A549 (cell line): ENCODE results near the gene C1orf21. TPM values are rescaled to one million over a fixed set of nuclear protein-coding genes. Genes with fewer than 3 reads are reported as not detected.

Source experiments
- ATAC-seq, 2 experiments: fragments of 200-7000 bp in 1 of 2; fragments of >200 bp in 1 of 2; cut with Nextera tagmentation in 1 of 2; cut with Tn5 transposase in 1 of 2; 3 replicates each; pipeline versions ENCODE4 v1.8.0 to v1.9.1; 2018 to 2020; ENCODE audit warnings: mild to moderate bottlenecking in 1 of 2, moderate library complexity in 1 of 2
- CTCF ChIA-PET: fragments of 300-600 bp; sonication (Branson Sonifier 250); formaldehyde crosslinking; extraction: SDS; loops from one replicate; lab custom pipeline; 2021; ENCODE audit warnings: antibody characterized with exemption, inconsistent platforms; lab: Yijun Ruan, JAX
- POLR2A ChIA-PET: fragments of 350-600 bp; formaldehyde crosslinking; extraction: SDS; loops from one replicate; lab custom pipeline; 2021; ENCODE audit warnings: antibody characterized with exemption, inconsistent platforms; lab: Yijun Ruan, JAX
- DNase-seq, 2 experiments: peaks; one replicate each; pipeline versions ENCODE4 v3.0.0 to v3.0.0-alpha.2; 2011 to 2016; ENCODE audit warnings: low read depth in 1 of 2, low spot score in 1 of 2
- FAIRE-seq: peaks from 2 replicates; lab custom pipeline; 2011; peaks lifted over from hg19 to GRCh38; lab: Jason Lieb, UNC
- H3K27ac ChIP-seq, 2 experiments: fragments of >200 bp; sonication (Bioruptor Twin); formaldehyde crosslinking; 3 replicates each; pipeline ENCODE4 v1.5.1; 2016 to 2017
- H3K4me1 ChIP-seq: fragments of >200 bp; sonication (Bioruptor Twin); formaldehyde crosslinking; 3 replicates; pipeline ENCODE4 v1.6.1; 2016
- H3K4me2 ChIP-seq: fragments of >200 bp; sonication (Bioruptor Twin); formaldehyde crosslinking; 3 replicates; pipeline ENCODE4 v1.6.1; 2016
- H3K4me3 ChIP-seq: fragments of >200 bp; sonication (Bioruptor Twin); formaldehyde crosslinking; 3 replicates; pipeline ENCODE4 v1.5.1; 2016
- H3K9me3 ChIP-seq: fragments of >200 bp; sonication (Bioruptor Twin); formaldehyde crosslinking; 3 replicates; pipeline ENCODE4 v1.6.1; 2016
- BHLHE40 ChIP-seq: IDR thresholded peaks from 2 replicates; pipeline ENCODE4 v1.6.1; 2012; ENCODE audit warnings: low read depth, low read length, inconsistent platforms
- CBX8 ChIP-seq: fragments of 200-600 bp; sonication (generic); IDR thresholded peaks from 2 replicates; pipeline ENCODE4 v1.6.1; 2016
- CHD2 ChIP-seq: fragments of 150-350 bp; IDR thresholded peaks from 2 replicates; pipeline ENCODE4 v1.6.1; 2014; ENCODE audit warnings: low read length; ENCODE audit not compliant: partially characterized antibody
- CHD4 ChIP-seq: fragments of 200-600 bp; sonication (generic); IDR thresholded peaks from 2 replicates; pipeline ENCODE4 v1.6.1; 2016; ENCODE audit warnings: antibody characterized with exemption, mild to moderate bottlenecking, borderline replicate concordance
- EHF ChIP-seq: fragments of 250-450 bp; sonication (Bioruptor Pico); IDR thresholded peaks from 2 replicates; pipeline ENCODE4 v1.5.0; 2020; ENCODE audit warnings: mild to moderate bottlenecking
- EP300 ChIP-seq, 2 experiments: fragments of >200 bp; sonication (Bioruptor Twin); formaldehyde crosslinking; IDR thresholded peaks; 2 replicates in 1 of 2; 3 replicates in 1 of 2; pipeline ENCODE4 v1.6.1; 2016 to 2017
- FOSL2 ChIP-seq, 2 experiments: fragments of 450-650 bp in 1 of 2; fragments of >200 bp in 1 of 2; sonication (Bioruptor Twin) in 1 of 2; formaldehyde crosslinking; IDR thresholded peaks; 2 replicates each; pipeline versions ENCODE4 v1.5.0 to v1.6.1; 2016 to 2020; ENCODE audit warnings: mild to moderate bottlenecking in 1 of 2, moderate library complexity in 1 of 2
- HEYL ChIP-seq: fragments of 250-450 bp; sonication (Bioruptor Pico); IDR thresholded peaks from 2 replicates; pipeline ENCODE4 v1.8.0; 2021; ENCODE audit warnings: mild to moderate bottlenecking, moderate library complexity
- HOXB13 ChIP-seq: fragments of 250-450 bp; sonication (Bioruptor Pico); IDR thresholded peaks from 2 replicates; pipeline ENCODE4 v1.5.0; 2020; ENCODE audit warnings: low read depth, mild to moderate bottlenecking, moderate library complexity
- HOXB5 ChIP-seq: fragments of 250-450 bp; sonication (Bioruptor Pico); IDR thresholded peaks from 2 replicates; pipeline ENCODE4 v1.5.0; 2020; ENCODE audit warnings: mild to moderate bottlenecking, moderate library complexity
- JUN ChIP-seq, 2 experiments: fragments of >200 bp; sonication (Bioruptor Twin); formaldehyde crosslinking; IDR thresholded peaks; 2 replicates in 1 of 2; 3 replicates in 1 of 2; pipeline ENCODE4 v1.6.1; 2016 to 2017
- KDM1A ChIP-seq: fragments of 200-600 bp; sonication (generic); IDR thresholded peaks from 2 replicates; pipeline ENCODE4 v1.6.1; 2016; ENCODE audit warnings: low read depth, mild to moderate bottlenecking
- KDM5A ChIP-seq: fragments of 200-600 bp; sonication (generic); IDR thresholded peaks from 2 replicates; pipeline ENCODE4 v1.6.1; 2016; ENCODE audit warnings: antibody characterized with exemption, mild to moderate bottlenecking
- MAZ ChIP-seq: fragments of 150-350 bp; IDR thresholded peaks from 2 replicates; pipeline ENCODE4 v1.6.1; 2014; ENCODE audit warnings: antibody characterized with exemption, low read depth, low read length, borderline replicate concordance
- MYC ChIP-seq: IDR thresholded peaks from 2 replicates; pipeline ENCODE4 v1.6.1; 2012; ENCODE audit warnings: mild to moderate bottlenecking, inconsistent platforms, low read length, improper control_type of control experiment, borderline replicate concordance
- NR3C1 ChIP-seq: fragments of >200 bp; sonication (Bioruptor Twin); formaldehyde crosslinking; IDR thresholded peaks from 3 replicates; pipeline ENCODE4 v1.6.1; 2017
- PHF8 ChIP-seq: fragments of 200-600 bp; sonication (generic); IDR thresholded peaks from 2 replicates; pipeline ENCODE4 v1.6.1; 2016; ENCODE audit warnings: low read depth, mild to moderate bottlenecking, antibody characterized with exemption, moderate library complexity, borderline replicate concordance
- RARB ChIP-seq: fragments of 250-450 bp; sonication (Bioruptor Pico); IDR thresholded peaks from 2 replicates; pipeline ENCODE4 v1.8.0; 2021; ENCODE audit warnings: mild to moderate bottlenecking, moderate library complexity
- RCOR1 ChIP-seq: fragments of 150-350 bp; IDR thresholded peaks from 2 replicates; pipeline ENCODE4 v1.6.1; 2014; ENCODE audit warnings: antibody characterized with exemption, low read length, low read depth
- RFX5 ChIP-seq: fragments of 450-650 bp; IDR thresholded peaks from 2 replicates; pipeline ENCODE4 v1.7.1; 2014; ENCODE audit warnings: antibody characterized with exemption, mild to moderate bottlenecking, moderate library complexity
- RNF2 ChIP-seq: fragments of 200-600 bp; sonication (generic); IDR thresholded peaks from 2 replicates; pipeline ENCODE4 v1.6.1; 2016; ENCODE audit warnings: low read depth, mild to moderate bottlenecking, antibody characterized with exemption, moderate library complexity, borderline replicate concordance
- TP53 ChIP-seq: fragments of 250-450 bp; sonication (Bioruptor Pico); IDR thresholded peaks from 2 replicates; pipeline ENCODE4 v1.5.0; 2021; ENCODE audit warnings: mild to moderate bottlenecking, moderate library complexity
- ZC3H11A ChIP-seq: fragments of 450-650 bp; IDR thresholded peaks from 2 replicates; pipeline ENCODE4 v1.6.1; 2014; ENCODE audit warnings: antibody characterized with exemption, mild to moderate bottlenecking
- ZSCAN20 ChIP-seq: fragments of 250-450 bp; sonication (Bioruptor Pico); IDR thresholded peaks from 2 replicates; pipeline ENCODE4 v1.8.0; 2022; ENCODE audit warnings: mild to moderate bottlenecking, moderate library complexity
- WGBS: methylation state at CpG from one replicate; pipeline ENCODE4 v1.1.6; 2017; ENCODE audit errors: missing lambda C conversion rate; 5-methylcytosine and 5-hydroxymethylcytosine counted together
- polyA plus RNA-seq, 4 experiments: library from polyadenylated mRNA; depleted of rRNA in 3 of 4; stranded (reverse); fragments of >200 nt; fragmentation: RNase III in 1 of 4; extraction: RNeasy Plus Mini Kit Qiagen cat#74134 plus additional on column Dnase treatment in 1 of 4; gene quantifications; 2 replicates in 3 of 4; 3 replicates in 1 of 4; pipeline ENCODE4 v1.2.3, GENCODE V29; 2011 to 2017
- TF ChIP-seq, protein P1 (sequence below): IDR thresholded peaks from 2 replicates; pipeline ENCODE4 v1.6.1; 2012
- TF ChIP-seq, protein P2 (sequence below): fragments of >200 bp; sonication (Bioruptor Twin); formaldehyde crosslinking; IDR thresholded peaks from 2 replicates; pipeline ENCODE4 v1.6.1; 2016

The C1orf21 gene
- polyA plus RNA-seq, 2 of the 4 experiments (the other 2 are of a cell fraction) = 11.4 to 11.6 TPM

DNA sequence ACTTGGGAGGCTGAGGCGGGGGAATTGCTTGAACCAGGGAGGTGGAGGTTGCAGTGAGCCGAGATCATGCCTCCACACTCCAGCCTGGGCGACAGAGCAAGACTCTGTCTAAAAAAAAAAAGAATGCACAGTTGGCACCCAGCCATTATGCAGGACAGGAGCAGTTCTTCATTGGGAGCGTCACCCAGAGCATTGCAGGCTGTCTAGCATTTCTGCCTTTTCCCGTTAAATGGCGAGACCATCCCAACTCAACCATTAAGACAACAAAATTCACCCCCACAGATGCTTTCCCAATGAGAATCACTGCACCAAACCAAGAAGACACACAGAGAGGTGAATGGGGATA is 262.0 kb downstream of the C1orf21 start:
- DNase-seq (no peak), FAIRE-seq (no peak), ATAC-seq (no peak)
- TF ChIP-seq BHLHE40 = no peak
- TF ChIP-seq RCOR1 = no peak
- no peak for TF ChIP-seq HOXB13
- no peak for TF ChIP-seq NR3C1
- TF ChIP-seq CHD2 = no peak
- no peak for TF ChIP-seq EHF (CRISPR knock-in tag)
- TF ChIP-seq FOSL2 (IDR thresholded peaks at IDR 0.05) = no peak
- TF ChIP-seq FOSL2 (CRISPR knock-in tag; IDR thresholded peaks at IDR 0.05) = no peak
- TF ChIP-seq MAZ = no peak
- TF ChIP-seq, protein P1, sequence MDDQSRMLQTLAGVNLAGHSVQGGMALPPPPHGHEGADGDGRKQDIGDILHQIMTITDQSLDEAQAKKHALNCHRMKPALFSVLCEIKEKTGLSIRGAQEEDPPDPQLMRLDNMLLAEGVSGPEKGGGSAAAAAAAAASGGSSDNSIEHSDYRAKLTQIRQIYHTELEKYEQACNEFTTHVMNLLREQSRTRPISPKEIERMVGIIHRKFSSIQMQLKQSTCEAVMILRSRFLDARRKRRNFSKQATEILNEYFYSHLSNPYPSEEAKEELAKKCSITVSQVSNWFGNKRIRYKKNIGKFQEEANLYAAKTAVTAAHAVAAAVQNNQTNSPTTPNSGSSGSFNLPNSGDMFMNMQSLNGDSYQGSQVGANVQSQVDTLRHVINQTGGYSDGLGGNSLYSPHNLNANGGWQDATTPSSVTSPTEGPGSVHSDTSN = no peak
- no peak for TF ChIP-seq KDM1A
- TF ChIP-seq PHF8 = no peak
- no peak for TF ChIP-seq CBX8
- TF ChIP-seq TP53 (CRISPR knock-in tag) = no peak
- TF ChIP-seq, protein P2, sequence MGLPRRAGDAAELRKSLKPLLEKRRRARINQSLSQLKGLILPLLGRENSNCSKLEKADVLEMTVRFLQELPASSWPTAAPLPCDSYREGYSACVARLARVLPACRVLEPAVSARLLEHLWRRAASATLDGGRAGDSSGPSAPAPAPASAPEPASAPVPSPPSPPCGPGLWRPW = no peak
- no peak for TF ChIP-seq JUN (IDR thresholded peaks at IDR 0.05)
- TF ChIP-seq EP300 (IDR thresholded peaks at IDR 0.05) = no peak
- no peak for TF ChIP-seq ZSCAN20 (CRISPR knock-in tag)
- no peak for TF ChIP-seq HEYL
- Histone ChIP-seq H3K27ac (no peak overlapping the region), H3K4me2 (no peak overlapping the region), H3K9me3 (peaks cover 8% of the 10 kb centered on the region; the same call in 2 of the 3 replicates), H3K4me1 (no peaks in the 10 kb centered on the region), H3K4me3 (no peak overlapping the region)
- POLR2A ChIA-PET = no interaction called here
- WGBS = 70% methylated on average over 6 of the region's 6 CpGs
- CTCF ChIA-PET = interaction anchor here (1.2 kb wide), 1 partner anchor 15 kb away, joined by 4 read pairs; no protein-coding TSS in a partner anchor

DNA sequence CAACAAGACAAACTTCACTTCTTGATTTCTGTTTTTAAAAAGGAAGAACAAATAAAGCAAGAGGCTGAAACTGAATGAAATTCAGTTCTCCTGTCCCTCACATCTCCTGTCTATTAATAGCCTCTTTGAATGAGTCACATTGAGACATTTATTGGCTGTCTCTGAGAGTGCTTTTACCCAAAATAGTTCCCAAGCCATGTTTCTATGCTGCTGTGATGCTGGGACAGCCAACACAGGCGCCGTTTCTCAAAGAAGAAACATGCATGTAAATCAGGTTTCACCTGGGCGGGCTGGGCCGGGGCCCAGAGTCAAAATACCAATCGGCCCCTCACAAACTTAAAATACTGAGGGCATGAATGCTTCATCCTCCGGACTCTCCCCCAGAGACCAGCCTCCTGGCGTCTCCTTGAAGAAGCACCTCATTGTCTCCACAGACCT is 262.6 kb downstream of the C1orf21 start:
- POLR2A ChIA-PET = no interaction called here
- TF ChIP-seq RARB (CRISPR knock-in tag) (no peak), MAZ (no peak), KDM5A (no peak), ZC3H11A (no peak), RNF2 (no peak), RFX5 (no peak), CHD4 (no peak), HOXB5 (no peak), MYC (no peak)
- DNase-seq (no peak), ATAC-seq (no peak), FAIRE-seq (no peak)
- peaks cover 8% of the 10 kb centered on the region; the same call in 2 of the 3 replicates for H3K9me3 ChIP-seq
- no peaks in the 10 kb centered on the region for H3K4me1 ChIP-seq
- H3K4me2 ChIP-seq = no peak overlapping the region
- no peak overlapping the region for H3K4me3 ChIP-seq
- whole genome bisulfite sequencing = 56% methylated on average over 7 of the region's 7 CpGs
- no peak overlapping the region for H3K27ac ChIP-seq
- CTCF ChIA-PET = no interaction called here
